NCI-H774 (cell line): ENCODE data around the gene POLD2.

Experiments used
- DNase-seq: peaks from one replicate; lab custom pipeline; 2025; lab: John Stamatoyannopoulos, UW

Gene POLD2

GRCh38 chr7:44101966-44102845 is 21.1 kb downstream of the POLD2 start:
- no peak for DNase-seq

- DNase-seq: no peak
Measured at GRCh38 chr7:44101303-44101965, 21.9 kb downstream of the POLD2 start.

GRCh38 chr7:44100458-44101302 is 22.7 kb downstream of the POLD2 start:
- DNase-seq: no peak

GRCh38 chr7:44099669-44100068 is 23.7 kb downstream of the POLD2 start:
- no peak for DNase-seq

- DNase-seq: no peak
Measured at GRCh38 chr7:44098092-44099068, 25.0 kb downstream of the POLD2 start.

- DNase-seq: no peak
Measured at GRCh38 chr7:44097064-44097932, 26.1 kb downstream of the POLD2 start.

GRCh38 chr7:44096326-44096881 is 26.9 kb downstream of the POLD2 start:
- DNase-seq: no peak

GRCh38 chr7:44095781-44096180 is 27.6 kb downstream of the POLD2 start:
- no peak for DNase-seq

GRCh38 chr7:44094883-44095592 is 28.3 kb downstream of the POLD2 start:
- DNase-seq: no peak

GRCh38 chr7:44094365-44094764 is 29.0 kb downstream of the POLD2 start:
- no peak for DNase-seq

GRCh38 chr7:44093102-44093641 is 30.2 kb downstream of the POLD2 start:
- DNase-seq: no peak

- DNase-seq: no peak
Measured at GRCh38 chr7:44087911-44088838, 35.2 kb downstream of the POLD2 start.

GRCh38 chr7:44086627-44087026 is 36.7 kb downstream of the POLD2 start:
- DNase-seq: no peak

- no peak for DNase-seq
Measured at GRCh38 chr7:44085546-44085945, 37.8 kb downstream of the POLD2 start.

- no peak for DNase-seq
Measured at GRCh38 chr7:44084701-44085100, 38.6 kb downstream of the POLD2 start.

GRCh38 chr7:44083796-44084195 is 39.6 kb downstream of the POLD2 start:
- no peak for DNase-seq

- DNase-seq: peak; percentile 99
Measured at GRCh38 chr7:44082541-44083207, 40.7 kb downstream of the POLD2 start.
